ENCODE data around the gene MX2.

DNA sequence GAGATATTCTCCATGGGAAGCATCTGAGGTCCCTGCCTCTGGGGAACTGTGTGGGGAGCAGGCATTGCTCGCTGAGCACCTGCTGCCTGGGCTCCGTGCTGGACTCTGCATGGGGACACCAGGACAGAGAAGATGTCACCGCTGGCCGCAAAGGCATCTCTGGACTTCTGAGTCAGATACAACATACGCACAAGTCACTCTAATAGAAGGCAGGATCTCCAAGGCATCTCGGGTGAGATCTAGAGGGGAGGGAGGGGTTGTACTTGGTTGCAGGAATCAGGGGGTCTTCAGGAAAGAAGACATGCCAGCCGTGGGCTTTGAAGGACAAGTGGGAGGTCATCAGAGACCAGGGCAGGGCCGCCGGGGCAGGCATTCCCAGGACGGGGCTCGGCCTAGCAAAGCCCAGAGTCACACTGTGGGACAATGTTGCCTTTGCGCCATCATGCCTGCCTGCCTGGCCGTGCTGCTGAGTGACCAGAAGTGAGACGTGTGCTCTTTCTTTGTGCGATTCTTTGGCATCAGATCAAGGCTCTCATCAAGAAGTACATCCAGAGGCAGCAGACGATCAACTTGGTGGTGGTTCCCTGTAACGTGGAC is 28.3 kb downstream of the MX2 start:
- TF ChIP-seq EP300 (conservative IDR thresholded peaks at IDR 0.05; ENCODE audit: poor library complexity, severe bottlenecking) = no peak
- no peak for TF ChIP-seq CTCF (IDR thresholded peaks at IDR 0.05; ENCODE audit: poor library complexity, severe bottlenecking)
- TF ChIP-seq POLR2AphosphoS5 (IDR thresholded peaks at IDR 0.05) = no peak
- TF ChIP-seq EZH2 (IDR thresholded peaks at IDR 0.05; ENCODE audit: borderline replicate concordance, insufficient read depth, low read length, poor library complexity, severe bottlenecking) = no peak
- no peak for TF ChIP-seq REST (IDR thresholded peaks at IDR 0.05; ENCODE audit: borderline replicate concordance)
- TF ChIP-seq MXI1 (conservative IDR thresholded peaks at IDR 0.05; ENCODE audit: poor library complexity, severe bottlenecking) = no peak
- TF ChIP-seq SMC3 (conservative IDR thresholded peaks at IDR 0.05; ENCODE audit: poor library complexity) = no peak
- TF ChIP-seq RAD21 (conservative IDR thresholded peaks at IDR 0.05) = no peak

Measured in neural cell (in vitro differentiated cells).